HG03097 (cell line): ENCODE measurements around the gene C2orf72.
"Not testable (repeated sequence)": the region's sequence is repeated elsewhere in the genome, so short reads cannot be mapped to it uniquely, and the experiment has no call there.

Source experiments
- ATAC-seq: cut with Tn5 transposase; IDR thresholded peaks from one replicate; pipeline ENCODE4 v1.9.1; 2021; ENCODE audit not compliant: unreplicated experiment, low FRiP score

C2orf72 gene

GRCh38 chr2:231037202-231037730, at the start of gene C2orf72:
Gene C2orf72 (plus strand): TSS chr2:231037523. CDS start chr2:231037566, 43 bp downstream.
- ATAC-seq = no peak

GRCh38 chr2:230989731-230990130, 47.6 kb upstream of the C2orf72 start:
- no peak for ATAC-seq

GRCh38 chr2:230990131-230990898, 47.0 kb upstream of the C2orf72 start:
- ATAC-seq = no peak

DNA sequence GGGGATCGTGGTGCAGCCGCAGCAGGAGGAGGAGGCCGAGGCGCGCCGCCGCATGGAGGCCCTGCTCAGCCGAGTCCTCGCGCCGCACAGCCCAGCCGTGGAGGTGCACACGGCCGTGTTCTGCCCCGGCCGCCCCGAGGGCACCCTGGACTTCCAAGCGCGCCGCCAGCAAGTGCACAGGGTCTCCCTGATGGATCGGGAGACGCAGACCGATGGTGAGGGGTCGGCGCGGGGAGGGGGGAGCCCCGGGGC, 46.5 kb upstream of the C2orf72 start:
- no peak for ATAC-seq

DNA sequence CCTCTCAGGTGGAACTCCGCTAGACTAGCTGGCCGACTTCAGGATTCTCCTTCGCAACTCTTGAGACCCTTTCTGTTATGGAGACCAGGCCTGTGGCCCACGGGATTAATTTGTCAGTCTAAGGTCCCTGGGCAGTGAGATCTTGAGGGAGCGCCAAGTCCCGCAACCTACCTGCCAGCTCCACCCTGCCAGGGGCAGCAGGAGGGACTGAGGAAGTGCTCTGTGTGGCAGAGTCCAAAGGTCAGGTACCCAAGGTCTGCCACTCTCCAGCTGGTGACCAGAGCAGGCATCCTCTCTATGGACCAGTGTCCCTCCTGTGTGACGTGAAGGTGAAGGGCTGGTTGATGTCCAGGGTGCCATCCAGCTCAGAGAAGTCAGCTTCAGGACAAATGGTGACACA, 45.7 kb upstream of the C2orf72 start:
- ATAC-seq = no peak

DNA sequence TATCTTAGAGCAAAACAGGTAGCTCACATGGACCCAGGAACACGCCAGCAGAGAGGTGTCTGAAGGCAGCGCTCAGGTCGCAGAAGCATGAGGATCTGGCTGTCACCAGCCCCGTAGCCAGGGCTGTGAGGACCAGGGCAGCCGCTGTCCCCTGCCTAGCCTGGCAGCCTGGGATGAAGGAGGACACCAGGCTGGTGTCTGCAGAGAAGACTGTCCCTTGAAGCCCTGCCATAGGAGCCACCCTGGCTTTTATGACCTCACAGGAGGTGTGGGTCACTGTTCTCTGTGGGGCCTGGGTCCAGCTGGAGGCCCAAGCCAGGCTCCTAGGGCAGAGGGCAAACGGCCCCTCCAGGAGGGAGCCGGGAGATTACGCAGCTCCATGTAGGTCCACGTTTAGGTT, 41.5 kb upstream of the C2orf72 start, which contains the start of gene SPATA3:
Gene SPATA3, plus strand, starts transcription at position 301 of the 400 bp plus-strand sequence. CDS start 113 bp downstream, outside the sequence.
- ATAC-seq = no peak

DNA sequence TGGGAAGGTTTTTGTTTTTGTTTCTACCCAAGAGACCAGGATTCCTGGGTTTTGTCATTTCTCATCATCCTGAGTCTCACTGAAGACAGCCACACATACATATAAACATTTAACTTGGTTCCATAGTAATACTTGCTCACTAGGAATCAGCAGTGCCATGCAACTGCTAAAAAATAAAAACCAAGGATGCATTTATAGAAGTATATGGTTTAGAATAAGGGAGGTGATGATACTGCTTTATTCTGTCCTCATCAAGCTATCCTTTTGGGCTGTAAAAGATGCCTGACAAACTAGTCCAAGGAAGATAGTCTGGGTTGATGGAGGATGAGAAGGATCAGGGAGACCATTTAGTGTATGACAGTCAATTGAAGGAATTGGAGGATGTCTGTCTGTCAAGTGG, 40.7 kb upstream of the C2orf72 start:
- no peak for ATAC-seq

DNA sequence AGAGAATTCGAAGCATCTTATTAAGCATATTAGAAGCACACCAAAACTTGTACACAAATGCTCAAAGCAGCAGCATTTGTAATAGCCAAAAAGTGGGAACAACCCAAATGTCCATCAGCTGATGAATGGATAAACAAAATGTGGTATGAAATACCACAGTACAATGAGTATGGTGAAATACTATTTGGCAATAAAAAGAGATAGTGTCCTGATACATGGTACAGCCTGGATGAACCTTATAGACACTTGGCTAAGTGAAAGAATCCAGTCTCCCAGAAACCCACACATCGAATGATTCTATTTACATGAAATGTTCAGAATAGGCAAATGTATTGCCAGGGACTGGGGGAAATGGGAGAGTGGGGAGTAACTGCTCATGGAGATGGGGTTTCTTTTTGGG, 38.4 kb upstream of the C2orf72 start:
- ATAC-seq = no peak

- ATAC-seq = no peak
Measured at GRCh38 chr2:230999477-230999876, 37.8 kb upstream of the C2orf72 start.

DNA sequence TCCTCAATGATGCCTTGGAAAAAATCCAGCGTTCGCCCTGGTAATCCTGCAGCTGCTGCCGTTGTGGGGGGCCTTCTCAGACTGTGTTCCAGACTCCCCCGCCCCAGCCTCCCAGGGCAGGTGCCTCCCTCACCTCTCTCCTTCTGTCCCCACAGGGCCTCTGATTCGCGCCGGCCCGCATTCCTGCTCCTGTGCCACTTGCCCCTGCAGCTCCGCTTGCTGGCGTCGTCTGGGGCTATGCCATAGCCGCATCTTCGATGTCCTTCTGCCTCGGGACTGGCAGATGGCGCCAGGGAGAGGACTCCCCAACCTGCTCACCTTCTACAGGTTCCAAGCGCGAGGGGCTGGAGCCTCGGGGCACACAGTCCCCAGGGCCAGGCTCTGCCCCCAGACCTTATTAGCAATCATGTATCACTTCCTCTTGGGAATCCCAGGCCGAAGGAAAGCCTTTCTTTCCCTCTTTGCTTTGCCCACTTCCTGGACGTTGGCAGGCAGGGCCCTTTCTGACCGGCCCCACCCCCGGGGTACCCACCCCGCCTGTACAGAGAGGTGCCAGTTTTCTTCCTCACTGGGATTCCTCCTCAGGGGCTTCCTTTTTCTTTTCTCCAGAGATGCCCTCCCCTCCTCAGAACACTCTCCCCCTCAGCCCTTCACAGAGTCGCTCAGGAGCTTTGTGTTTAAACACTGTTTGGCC, 37.0 kb upstream of the C2orf72 start:
- ATAC-seq = no peak

DNA sequence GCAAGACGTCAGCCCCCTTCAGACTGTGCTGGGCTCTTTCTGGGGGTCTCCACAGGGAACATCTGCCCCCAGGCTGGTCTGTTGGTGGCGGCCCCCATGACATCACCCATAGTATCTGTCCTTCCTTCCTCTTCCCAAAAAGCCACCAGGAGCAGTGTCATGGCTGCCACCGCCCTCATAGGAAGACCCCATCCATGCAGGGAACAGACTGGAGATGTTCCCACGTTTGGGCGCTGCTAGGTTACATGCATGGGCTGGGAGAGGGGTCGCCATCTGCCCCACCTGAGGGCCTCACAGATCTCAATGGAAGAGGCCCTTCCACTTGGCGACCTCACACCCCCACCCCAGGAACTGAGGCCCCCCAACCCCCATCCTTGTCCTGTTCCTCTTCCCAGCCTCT, 36.3 kb upstream of the C2orf72 start:
- no peak for ATAC-seq

DNA sequence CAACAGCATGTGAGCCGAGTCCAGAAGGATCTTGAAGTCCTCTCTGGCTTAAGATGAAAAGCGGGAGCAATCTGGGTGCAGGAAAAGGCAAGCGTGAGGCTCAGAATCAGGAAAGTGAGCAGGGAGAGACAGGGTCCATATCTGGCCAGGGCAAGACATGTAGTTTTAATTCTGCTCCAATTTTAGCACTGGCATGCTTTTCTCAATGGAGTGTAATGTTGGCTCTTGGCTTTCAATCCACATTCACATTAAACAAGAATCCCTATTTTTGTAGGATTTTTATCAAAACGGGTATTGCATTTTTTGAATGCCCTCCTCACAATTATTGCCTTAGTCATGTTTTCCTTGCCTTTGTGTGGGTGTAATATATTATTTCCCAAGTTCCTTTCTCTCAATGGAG, 35.4 kb upstream of the C2orf72 start:
- ATAC-seq = no peak

GRCh38 chr2:231002641-231003040, 34.7 kb upstream of the C2orf72 start:
- ATAC-seq = no peak

GRCh38 chr2:231003186-231003585, 34.1 kb upstream of the C2orf72 start:
- ATAC-seq = no peak

GRCh38 chr2:231004930-231005329, 32.4 kb upstream of the C2orf72 start:
- ATAC-seq = not testable (repeated sequence)

DNA sequence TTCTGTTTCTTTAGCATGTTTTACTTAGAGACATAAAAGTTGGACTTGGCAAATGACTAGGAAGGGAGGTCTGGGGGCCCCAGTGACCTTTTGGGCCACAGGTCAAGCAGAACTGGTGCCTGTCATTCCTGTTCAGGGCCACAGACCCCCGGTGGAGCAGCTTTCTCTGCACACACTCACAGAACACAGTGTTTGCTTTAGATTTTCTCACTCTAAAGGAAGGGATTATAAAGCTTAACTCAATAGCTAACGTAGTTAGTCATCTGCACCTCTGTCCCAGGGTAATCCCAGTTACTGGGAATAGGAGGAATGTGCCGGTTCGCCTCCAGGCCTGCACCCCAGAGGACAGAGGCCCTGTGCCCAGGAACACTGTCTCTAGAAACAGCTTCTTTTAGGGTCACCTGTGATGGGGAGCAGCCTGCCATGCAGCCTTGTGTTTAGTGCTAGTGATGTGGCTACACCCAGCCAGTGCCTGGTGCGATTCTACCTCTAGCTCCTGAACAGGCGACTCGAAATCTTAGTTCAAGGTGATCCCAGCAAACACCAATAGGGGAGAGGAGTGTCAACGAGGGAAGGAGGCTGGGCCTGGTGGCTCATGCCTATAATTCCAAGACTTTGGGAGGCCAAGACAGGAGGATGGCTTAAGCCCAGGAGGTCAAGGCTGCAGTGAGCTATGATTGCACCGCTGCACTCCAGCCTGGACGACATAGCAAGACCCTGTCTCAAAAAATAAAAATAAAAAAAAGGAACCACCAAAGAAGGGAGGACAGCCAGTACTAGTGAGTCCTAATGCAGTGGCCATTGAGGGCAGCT, 29.8 kb upstream of the C2orf72 start:
- ATAC-seq = no peak

- ATAC-seq = no peak
Measured at GRCh38 chr2:231008131-231008530, 29.2 kb upstream of the C2orf72 start.

GRCh38 chr2:231009236-231009919, 27.9 kb upstream of the C2orf72 start:
- ATAC-seq = no peak

- ATAC-seq = no peak
Measured at GRCh38 chr2:231010201-231010730, 27.1 kb upstream of the C2orf72 start.

DNA sequence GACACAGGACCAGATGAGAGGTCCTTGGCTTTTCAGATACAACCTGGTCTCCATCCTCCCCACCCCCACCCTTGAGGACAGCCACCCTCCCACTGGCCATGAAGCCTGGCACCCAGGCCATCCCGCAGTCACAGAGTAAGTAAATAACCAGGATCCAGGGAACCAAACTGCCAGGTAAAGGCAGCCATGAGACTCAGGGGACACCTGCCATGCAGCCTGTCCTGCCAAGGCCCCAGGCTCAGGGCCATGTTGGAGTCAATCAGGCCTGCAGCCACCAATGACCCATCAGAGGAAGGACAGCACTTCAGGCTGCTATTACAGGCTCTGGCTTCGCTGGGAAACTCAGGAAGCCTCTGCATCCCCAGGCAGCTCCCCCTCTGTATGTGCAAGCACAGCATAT, 25.8 kb upstream of the C2orf72 start:
- no peak for ATAC-seq
